Esophagus muscularis mucosa (tissue), 3 donors: ENCODE data around the gene DYNC1I1.

Source experiments
- POLR2A ChIP-seq: fragments of 450-650 bp; IDR thresholded peaks from one replicate; pipeline ENCODE4 v1.6.1; 2017; ENCODE audit warnings: antibody characterized with exemption, moderate library complexity, mild to moderate bottlenecking, low read depth
- TF ChIP-seq, protein P1 (sequence below), 3 experiments: fragments of 200-600 bp in 2 of 3; fragments of 450-650 bp in 1 of 3; sonication (generic) in 2 of 3; IDR thresholded peaks; one replicate each; pipeline ENCODE4 v1.5.1; 2017 to 2019; ENCODE audit warnings: antibody characterized with exemption in 3 of 3, mild to moderate bottlenecking in 2 of 3, moderate library complexity in 1 of 3

GRCh38 chr7:95989301-95989700 is 216.9 kb downstream of the DYNC1I1 start:
- no peak for TF ChIP-seq POLR2A
- TF ChIP-seq, protein P1, sequence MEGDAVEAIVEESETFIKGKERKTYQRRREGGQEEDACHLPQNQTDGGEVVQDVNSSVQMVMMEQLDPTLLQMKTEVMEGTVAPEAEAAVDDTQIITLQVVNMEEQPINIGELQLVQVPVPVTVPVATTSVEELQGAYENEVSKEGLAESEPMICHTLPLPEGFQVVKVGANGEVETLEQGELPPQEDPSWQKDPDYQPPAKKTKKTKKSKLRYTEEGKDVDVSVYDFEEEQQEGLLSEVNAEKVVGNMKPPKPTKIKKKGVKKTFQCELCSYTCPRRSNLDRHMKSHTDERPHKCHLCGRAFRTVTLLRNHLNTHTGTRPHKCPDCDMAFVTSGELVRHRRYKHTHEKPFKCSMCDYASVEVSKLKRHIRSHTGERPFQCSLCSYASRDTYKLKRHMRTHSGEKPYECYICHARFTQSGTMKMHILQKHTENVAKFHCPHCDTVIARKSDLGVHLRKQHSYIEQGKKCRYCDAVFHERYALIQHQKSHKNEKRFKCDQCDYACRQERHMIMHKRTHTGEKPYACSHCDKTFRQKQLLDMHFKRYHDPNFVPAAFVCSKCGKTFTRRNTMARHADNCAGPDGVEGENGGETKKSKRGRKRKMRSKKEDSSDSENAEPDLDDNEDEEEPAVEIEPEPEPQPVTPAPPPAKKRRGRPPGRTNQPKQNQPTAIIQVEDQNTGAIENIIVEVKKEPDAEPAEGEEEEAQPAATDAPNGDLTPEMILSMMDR (IDR thresholded peaks at IDR 0.05), result no peak
